ENCODE data around the gene DGKB.

- TF ChIP-seq, protein P1, sequence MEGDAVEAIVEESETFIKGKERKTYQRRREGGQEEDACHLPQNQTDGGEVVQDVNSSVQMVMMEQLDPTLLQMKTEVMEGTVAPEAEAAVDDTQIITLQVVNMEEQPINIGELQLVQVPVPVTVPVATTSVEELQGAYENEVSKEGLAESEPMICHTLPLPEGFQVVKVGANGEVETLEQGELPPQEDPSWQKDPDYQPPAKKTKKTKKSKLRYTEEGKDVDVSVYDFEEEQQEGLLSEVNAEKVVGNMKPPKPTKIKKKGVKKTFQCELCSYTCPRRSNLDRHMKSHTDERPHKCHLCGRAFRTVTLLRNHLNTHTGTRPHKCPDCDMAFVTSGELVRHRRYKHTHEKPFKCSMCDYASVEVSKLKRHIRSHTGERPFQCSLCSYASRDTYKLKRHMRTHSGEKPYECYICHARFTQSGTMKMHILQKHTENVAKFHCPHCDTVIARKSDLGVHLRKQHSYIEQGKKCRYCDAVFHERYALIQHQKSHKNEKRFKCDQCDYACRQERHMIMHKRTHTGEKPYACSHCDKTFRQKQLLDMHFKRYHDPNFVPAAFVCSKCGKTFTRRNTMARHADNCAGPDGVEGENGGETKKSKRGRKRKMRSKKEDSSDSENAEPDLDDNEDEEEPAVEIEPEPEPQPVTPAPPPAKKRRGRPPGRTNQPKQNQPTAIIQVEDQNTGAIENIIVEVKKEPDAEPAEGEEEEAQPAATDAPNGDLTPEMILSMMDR (conservative IDR thresholded peaks at IDR 0.05 in 1 of 2, IDR thresholded peaks at IDR 0.05 in 1 of 2; ENCODE audit: low read depth in 1 of 2, low read length in 2 of 2): no peak
- no peak for TF ChIP-seq EZH2 (IDR thresholded peaks at IDR 0.05; ENCODE audit: low read length, missing control alignments)
Observed at GRCh38 chr7:14271441-14271840, 631.1 kb downstream of the DGKB start.
